ENCODE results near the gene CAMK2A. TPM values are rescaled to one million over a fixed set of nuclear protein-coding genes. Genes with fewer than 3 reads are reported as not detected.
A peak's percentile ranks its signal among the peaks of the same experiment; 100 is the strongest.

The CAMK2A gene
- total and polyA plus RNA-seq, 2 of the 4 experiments (the other 2 are of a cell fraction) = 0.18 to 0.19 TPM

DNA sequence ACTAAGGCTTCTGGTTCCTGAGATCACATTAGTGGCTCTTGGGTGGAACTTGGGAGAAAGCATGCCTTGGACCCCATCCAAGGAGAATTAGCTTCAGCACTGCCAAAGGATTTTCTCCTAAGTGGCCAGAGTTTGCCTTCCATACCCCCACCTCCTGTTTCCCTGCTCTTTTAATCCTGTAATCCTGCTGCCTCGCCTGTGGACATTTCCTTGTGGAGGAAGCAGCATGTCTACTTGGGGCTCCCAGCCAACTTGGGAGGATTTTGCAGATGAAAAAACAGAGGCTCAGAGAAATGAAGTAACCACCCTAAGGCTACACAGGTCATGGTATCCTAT lies 11.6 kb upstream of the CAMK2A start:
- H2AK5ac ChIP-seq (ENCODE audit: low read depth, low read length) = peak overlapping the region; percentile 65
- TF ChIP-seq, protein P1, sequence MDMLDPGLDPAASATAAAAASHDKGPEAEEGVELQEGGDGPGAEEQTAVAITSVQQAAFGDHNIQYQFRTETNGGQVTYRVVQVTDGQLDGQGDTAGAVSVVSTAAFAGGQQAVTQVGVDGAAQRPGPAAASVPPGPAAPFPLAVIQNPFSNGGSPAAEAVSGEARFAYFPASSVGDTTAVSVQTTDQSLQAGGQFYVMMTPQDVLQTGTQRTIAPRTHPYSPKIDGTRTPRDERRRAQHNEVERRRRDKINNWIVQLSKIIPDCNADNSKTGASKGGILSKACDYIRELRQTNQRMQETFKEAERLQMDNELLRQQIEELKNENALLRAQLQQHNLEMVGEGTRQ (IDR thresholded peaks at IDR 0.05; ENCODE audit: low read depth, low read length) = no peak
- TF ChIP-seq SMC3 (IDR thresholded peaks at IDR 0.05; ENCODE audit: low read depth, low read length) (no peak), MAFK (IDR thresholded peaks at IDR 0.05; ENCODE audit: low read depth, low read length) (no peak), RFX5 (IDR thresholded peaks at IDR 0.05; ENCODE audit: low read depth, low read length) (no peak), CHD1 (IDR thresholded peaks at IDR 0.05; ENCODE audit: low read depth, low read length) (no peak), FOS (IDR thresholded peaks at IDR 0.05; ENCODE audit: low read depth, low read length) (no peak), RCOR1 (IDR thresholded peaks at IDR 0.05; ENCODE audit: insufficient replicate concordance, low read length) (no peak), NFE2L2 (IDR thresholded peaks at IDR 0.05; ENCODE audit: low read depth, low read length) (no peak), RAD21 (IDR thresholded peaks at IDR 0.05; ENCODE audit: low read length) (no peak)
- TF ChIP-seq, protein P2, sequence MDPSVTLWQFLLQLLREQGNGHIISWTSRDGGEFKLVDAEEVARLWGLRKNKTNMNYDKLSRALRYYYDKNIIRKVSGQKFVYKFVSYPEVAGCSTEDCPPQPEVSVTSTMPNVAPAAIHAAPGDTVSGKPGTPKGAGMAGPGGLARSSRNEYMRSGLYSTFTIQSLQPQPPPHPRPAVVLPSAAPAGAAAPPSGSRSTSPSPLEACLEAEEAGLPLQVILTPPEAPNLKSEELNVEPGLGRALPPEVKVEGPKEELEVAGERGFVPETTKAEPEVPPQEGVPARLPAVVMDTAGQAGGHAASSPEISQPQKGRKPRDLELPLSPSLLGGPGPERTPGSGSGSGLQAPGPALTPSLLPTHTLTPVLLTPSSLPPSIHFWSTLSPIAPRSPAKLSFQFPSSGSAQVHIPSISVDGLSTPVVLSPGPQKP (IDR thresholded peaks at IDR 0.05; ENCODE audit: borderline replicate concordance, low read depth, low read length) = no peak
- peaks cover 37% of the 10 kb centered on the region for H3K9me1 ChIP-seq (ENCODE audit: insufficient read depth, low read length)
- peak overlapping the region; percentile 41 for H3K9ac ChIP-seq (ENCODE audit: low read depth, low read length)
- DNase-seq (peak; percentile 46), ATAC-seq (ENCODE audit: low read depth) (no peak)
- H3K18ac ChIP-seq (ENCODE audit: low read depth, low read length) = peak overlapping the region; percentile 33
- H3K4me3 ChIP-seq (ENCODE audit: insufficient read depth, low read depth, low read length) = peak overlapping the region; percentile 6; the same call in 1 of the 2 replicates
- peak overlapping the region; percentile 32 to 56; a peak in 2 of 4 replicates for H4K8ac ChIP-seq (ENCODE audit: low read depth in 2 of 2, low read length in 2 of 2)
- POLR2A ChIA-PET (ENCODE audit: unreplicated experiment) = no interaction called here
- H2BK5ac ChIP-seq (ENCODE audit: low read depth, low read length, poor library complexity, severe bottlenecking) = peak overlapping the region; percentile 16
- H3K56ac ChIP-seq (ENCODE audit: extremely low read depth, insufficient read depth, low read length) = peak overlapping the region; percentile 27; the same call in 1 of the 2 replicates
- H3K79me1 ChIP-seq (ENCODE audit: low read depth in 1 of 2, low read length in 2 of 2) = peaks cover 4 to 37% of the 10 kb centered on the region in 2 experiments; a peak in 3 of 4 replicates
- peak overlapping the region; percentile 17; the same call in 2 of the 3 replicates for H2BK15ac ChIP-seq (ENCODE audit: low read depth, low read length)
- peak overlapping the region; percentile 66 for H3K14ac ChIP-seq (replicated peaks; ENCODE audit: low read depth, low read length)
- intact Hi-C loops (cut with micrococcal nuclease) (no loop called here), in situ Hi-C loops (cut with MboI; ENCODE audit: low sequenced_read_pairs) (no loop called here), dilution Hi-C loops (cut with HindIII; ENCODE audit: low sequenced_read_pairs, unreplicated experiment) (no loop called here)
- no TSS peak for BruUV-seq (replicated peaks)
- CTCF ChIA-PET = no interaction called here
- no peaks in the 10 kb centered on the region for H3K27me3 ChIP-seq (ENCODE audit: control insufficient read depth, insufficient read depth, low read length)
- peak overlapping the region; percentile 47 for H3K4ac ChIP-seq (ENCODE audit: low read depth, low read length)
- peak overlapping the region; percentile 70 for H2AK9ac ChIP-seq (replicated peaks; ENCODE audit: low read depth, low read length, poor library complexity)
- peak overlapping the region; percentile 55 for H2BK20ac ChIP-seq (ENCODE audit: low read depth, low read length)
- peak overlapping the region; percentile 53 for H2AFZ ChIP-seq (replicated peaks; ENCODE audit: low read length, poor library complexity)
- H3K9me3 ChIP-seq (ENCODE audit: control insufficient read depth, insufficient read depth, low read length) = no peaks in the 10 kb centered on the region
- H3K36me3 ChIP-seq (ENCODE audit: control insufficient read depth, insufficient read depth, low read length) = peaks cover 12% of the 10 kb centered on the region; the same call in 1 of the 2 replicates
- H3K4me1 ChIP-seq (ENCODE audit: control insufficient read depth, insufficient read depth, low read length) = peaks cover 45% of the 10 kb centered on the region
- H3K4me2 ChIP-seq (ENCODE audit: low read depth, low read length) = peak overlapping the region; percentile 75
- peak overlapping the region; percentile 16 for H4K5ac ChIP-seq (ENCODE audit: low read depth, low read length)
- H4K91ac ChIP-seq (ENCODE audit: insufficient read depth, low read depth, low read length) = peak overlapping the region; percentile 64
- peak overlapping the region; percentile 19 for H3K23ac ChIP-seq (ENCODE audit: low read depth, low read length)
- peak overlapping the region; percentile 80 for H2BK120ac ChIP-seq (ENCODE audit: low read depth, low read length)
- H3K27ac ChIP-seq (ENCODE audit: insufficient read depth, low read length) = peak overlapping the region; percentile 54
- peaks cover 8% of the 10 kb centered on the region; the same call in 1 of the 2 replicates for H4K20me1 ChIP-seq (ENCODE audit: insufficient read depth, low read length)
- WGBS, 2 experiments (ENCODE audit: extremely low coverage in 2 of 2, insufficient read length in 1 of 2) = no CpG with 5 or more reads among the region's 1 CpG

Measured in IMR-90 (cell line).